Measurements from ENCODE around the gene EXTL1.

DNA sequence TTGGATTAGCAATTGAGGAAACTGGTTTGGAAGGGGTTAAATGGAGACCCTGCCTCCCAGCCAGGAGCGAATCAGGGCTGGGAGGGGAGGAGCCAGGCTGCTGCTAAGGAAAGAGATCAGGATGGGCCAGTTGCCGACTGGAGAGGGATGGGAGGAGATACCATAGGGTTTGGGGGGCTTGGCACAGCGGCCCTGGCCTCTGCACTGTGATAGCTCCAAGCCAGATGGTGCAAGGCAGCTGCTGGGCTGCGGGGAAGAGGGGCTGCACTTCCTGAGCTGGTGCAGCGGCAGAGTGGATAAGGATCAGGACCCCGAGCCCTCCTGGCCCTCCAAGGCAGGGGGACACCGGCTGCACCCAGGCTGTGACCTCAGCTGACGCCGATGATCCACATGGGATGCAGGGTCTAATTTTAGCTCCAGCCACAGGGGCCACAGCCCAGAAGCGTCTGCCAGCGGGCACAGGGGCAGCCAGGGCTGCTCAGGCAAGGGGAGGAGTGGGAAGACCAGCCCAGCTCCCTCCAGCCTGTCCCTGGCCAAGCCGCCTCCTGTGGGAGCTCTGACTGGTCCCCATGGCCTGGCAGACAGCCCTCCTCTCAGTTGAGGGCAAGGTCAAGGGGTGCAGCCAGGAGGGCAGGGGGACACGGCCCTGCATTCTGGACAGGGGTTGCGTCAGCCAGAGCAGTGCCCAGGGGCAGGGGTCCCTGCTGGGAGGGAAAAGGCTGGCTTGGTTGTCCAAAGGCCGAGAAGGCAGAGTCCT, at the start of gene EXTL1:
- TF ChIP-seq, protein P1, sequence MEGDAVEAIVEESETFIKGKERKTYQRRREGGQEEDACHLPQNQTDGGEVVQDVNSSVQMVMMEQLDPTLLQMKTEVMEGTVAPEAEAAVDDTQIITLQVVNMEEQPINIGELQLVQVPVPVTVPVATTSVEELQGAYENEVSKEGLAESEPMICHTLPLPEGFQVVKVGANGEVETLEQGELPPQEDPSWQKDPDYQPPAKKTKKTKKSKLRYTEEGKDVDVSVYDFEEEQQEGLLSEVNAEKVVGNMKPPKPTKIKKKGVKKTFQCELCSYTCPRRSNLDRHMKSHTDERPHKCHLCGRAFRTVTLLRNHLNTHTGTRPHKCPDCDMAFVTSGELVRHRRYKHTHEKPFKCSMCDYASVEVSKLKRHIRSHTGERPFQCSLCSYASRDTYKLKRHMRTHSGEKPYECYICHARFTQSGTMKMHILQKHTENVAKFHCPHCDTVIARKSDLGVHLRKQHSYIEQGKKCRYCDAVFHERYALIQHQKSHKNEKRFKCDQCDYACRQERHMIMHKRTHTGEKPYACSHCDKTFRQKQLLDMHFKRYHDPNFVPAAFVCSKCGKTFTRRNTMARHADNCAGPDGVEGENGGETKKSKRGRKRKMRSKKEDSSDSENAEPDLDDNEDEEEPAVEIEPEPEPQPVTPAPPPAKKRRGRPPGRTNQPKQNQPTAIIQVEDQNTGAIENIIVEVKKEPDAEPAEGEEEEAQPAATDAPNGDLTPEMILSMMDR (IDR thresholded peaks at IDR 0.05; ENCODE audit: insufficient read depth, low read depth, low read length), result no peak
- TF ChIP-seq EZH2 (IDR thresholded peaks at IDR 0.05; ENCODE audit: insufficient read depth, low read length), result no peak
